Suprapubic skin (tissue), 4 donors: Measurements from ENCODE around the gene PON1. TPM values are rescaled to one million over a fixed set of nuclear protein-coding genes. Genes with fewer than 3 reads are reported as not detected.

Experiments used
- DNase-seq, 2 donors: peaks; one replicate each; pipeline ENCODE4 v3.0.0-alpha.2; 2019; ENCODE audit warnings: low spot score in 2 of 2
- H3K27ac ChIP-seq: fragments of 200-600 bp; sonication (generic); one replicate; pipeline ENCODE4 v1.5.1; 2019
- H3K27me3 ChIP-seq: fragments of 200-600 bp; sonication (generic); one replicate; pipeline ENCODE4 v1.5.1; 2019
- H3K36me3 ChIP-seq: fragments of 200-600 bp; sonication (generic); one replicate; pipeline ENCODE4 v1.5.1; 2019
- H3K4me1 ChIP-seq: fragments of 200-600 bp; sonication (generic); one replicate; pipeline ENCODE4 v1.5.1; 2019
- H3K4me3 ChIP-seq: fragments of 200-600 bp; sonication (generic); one replicate; pipeline ENCODE4 v1.5.1; 2019; ENCODE audit warnings: mild to moderate bottlenecking
- H3K9me3 ChIP-seq: fragments of 200-600 bp; sonication (generic); one replicate; pipeline ENCODE4 v1.5.1; 2019
- EP300 ChIP-seq: sonication (generic); formaldehyde crosslinking; IDR thresholded peaks from one replicate; pipeline ENCODE4 v1.6.1; 2017; ENCODE audit warnings: antibody characterized with exemption
- POLR2A ChIP-seq, 2 donors: fragments of 450-650 bp; IDR thresholded peaks; one replicate each; pipeline ENCODE4 v1.6.1; 2017; ENCODE audit warnings: antibody characterized with exemption in 2 of 2, mild to moderate bottlenecking in 2 of 2, moderate library complexity in 2 of 2
- POLR2AphosphoS5 ChIP-seq, 3 donors: sonication (generic); formaldehyde crosslinking; IDR thresholded peaks; one replicate each; pipeline ENCODE4 v1.6.1; 2017; ENCODE audit warnings: antibody characterized with exemption in 3 of 3
- WGBS: methylation state at CpG from one replicate; pipeline ENCODE4 v1.1.5; 2018; 5-methylcytosine and 5-hydroxymethylcytosine counted together
- total RNA-seq, 4 donors: library from RNA; depleted of rRNA; stranded (reverse); fragments of >200 nt; gene quantifications; one replicate each; pipeline ENCODE4 v1.1.0, GENCODE V29; 2016
- TF ChIP-seq, protein P1 (sequence below), 2 donors: fragments of 200-600 bp in 1 of 2; fragments of 450-650 bp in 1 of 2; sonication (generic) in 1 of 2; IDR thresholded peaks; one replicate each; pipeline ENCODE4 v1.5.1; 2016 to 2019; ENCODE audit warnings: antibody characterized with exemption in 2 of 2, mild to moderate bottlenecking in 1 of 2, moderate library complexity in 1 of 2

PON1 gene
- total RNA-seq, 4 donors from 2014 or later: 0.30 to 0.97 TPM; not detected in 2

DNA sequence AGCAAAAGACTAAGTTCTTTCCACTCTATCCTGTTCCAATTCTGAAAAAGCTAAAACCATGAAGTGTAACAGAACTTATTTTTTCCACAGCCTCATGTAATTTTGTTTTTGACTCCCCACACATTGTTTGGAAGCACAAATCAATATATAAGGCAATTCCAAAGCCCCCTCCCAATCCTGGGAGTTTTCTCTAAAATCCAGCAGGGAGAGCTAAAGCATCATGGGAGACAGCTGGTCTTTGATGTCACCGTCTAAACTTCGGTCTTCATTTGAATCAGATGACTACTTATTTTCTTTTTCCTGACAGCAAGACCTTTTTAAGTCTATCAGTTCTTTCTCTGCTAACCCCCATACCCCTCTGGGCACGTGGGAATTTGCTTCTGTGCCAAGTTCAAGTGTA is 33.3 kb upstream of the PON1 start:
- Histone ChIP-seq H3K4me3 (no peak overlapping the region), H3K27ac (no peak overlapping the region), H3K36me3 (no peaks in the 10 kb centered on the region), H3K4me1 (no peaks in the 10 kb centered on the region), H3K27me3 (no peaks in the 10 kb centered on the region), H3K9me3 (no peaks in the 10 kb centered on the region)
- no peak for DNase-seq
- WGBS: 26% methylated on average over 3 of the region's 3 CpGs
- TF ChIP-seq EP300: no peak
- TF ChIP-seq, protein P1, sequence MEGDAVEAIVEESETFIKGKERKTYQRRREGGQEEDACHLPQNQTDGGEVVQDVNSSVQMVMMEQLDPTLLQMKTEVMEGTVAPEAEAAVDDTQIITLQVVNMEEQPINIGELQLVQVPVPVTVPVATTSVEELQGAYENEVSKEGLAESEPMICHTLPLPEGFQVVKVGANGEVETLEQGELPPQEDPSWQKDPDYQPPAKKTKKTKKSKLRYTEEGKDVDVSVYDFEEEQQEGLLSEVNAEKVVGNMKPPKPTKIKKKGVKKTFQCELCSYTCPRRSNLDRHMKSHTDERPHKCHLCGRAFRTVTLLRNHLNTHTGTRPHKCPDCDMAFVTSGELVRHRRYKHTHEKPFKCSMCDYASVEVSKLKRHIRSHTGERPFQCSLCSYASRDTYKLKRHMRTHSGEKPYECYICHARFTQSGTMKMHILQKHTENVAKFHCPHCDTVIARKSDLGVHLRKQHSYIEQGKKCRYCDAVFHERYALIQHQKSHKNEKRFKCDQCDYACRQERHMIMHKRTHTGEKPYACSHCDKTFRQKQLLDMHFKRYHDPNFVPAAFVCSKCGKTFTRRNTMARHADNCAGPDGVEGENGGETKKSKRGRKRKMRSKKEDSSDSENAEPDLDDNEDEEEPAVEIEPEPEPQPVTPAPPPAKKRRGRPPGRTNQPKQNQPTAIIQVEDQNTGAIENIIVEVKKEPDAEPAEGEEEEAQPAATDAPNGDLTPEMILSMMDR (IDR thresholded peaks at IDR 0.05): no peak
- TF ChIP-seq POLR2A (IDR thresholded peaks at IDR 0.05): no peak
- no peak for TF ChIP-seq POLR2AphosphoS5 (IDR thresholded peaks at IDR 0.05)

DNA sequence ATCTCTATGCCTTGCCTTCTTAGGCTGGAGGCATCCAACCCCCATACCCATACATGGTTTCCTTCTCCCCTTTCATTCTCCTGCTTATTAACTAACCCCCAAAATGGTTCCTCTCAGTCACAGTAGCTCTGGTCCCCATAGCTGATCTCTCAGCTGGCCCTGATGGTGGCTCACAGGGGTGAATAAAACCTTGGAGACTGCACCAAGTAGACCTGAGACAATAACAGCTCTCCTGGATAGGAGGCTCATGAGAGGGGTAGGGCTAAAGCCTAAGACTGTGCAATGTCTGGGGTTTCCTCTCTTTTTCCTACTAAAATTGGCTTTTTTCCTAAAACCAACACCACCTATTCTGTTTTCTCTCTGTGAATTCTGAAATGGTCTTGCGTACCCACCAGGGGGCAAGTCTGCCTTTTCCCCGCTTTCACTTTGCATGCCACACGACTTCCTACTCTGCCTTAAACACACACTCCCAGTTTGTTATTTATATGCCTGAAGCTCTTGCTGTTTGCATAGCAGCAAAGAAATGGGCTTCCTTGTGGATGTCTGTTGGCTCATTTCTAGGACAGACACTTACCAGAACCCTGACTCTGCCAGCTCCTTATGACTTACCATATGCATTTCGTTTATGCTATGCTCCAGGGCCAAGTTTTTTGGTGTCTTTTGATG is 18.4 kb upstream of the PON1 start:
- no peaks in the 10 kb centered on the region for H3K4me1 ChIP-seq
- 63% methylated on average over 4 of the region's 4 CpGs for WGBS
- no peaks in the 10 kb centered on the region for H3K36me3 ChIP-seq
- H3K4me3 ChIP-seq: no peak overlapping the region
- no peak for DNase-seq
- TF ChIP-seq, protein P1 (IDR thresholded peaks at IDR 0.05): no peak
- no peak for TF ChIP-seq POLR2A (IDR thresholded peaks at IDR 0.05)
- no peak for TF ChIP-seq EP300
- no peak for TF ChIP-seq POLR2AphosphoS5 (IDR thresholded peaks at IDR 0.05)
- H3K9me3 ChIP-seq: no peaks in the 10 kb centered on the region
- H3K27me3 ChIP-seq: no peaks in the 10 kb centered on the region
- no peak overlapping the region for H3K27ac ChIP-seq

DNA sequence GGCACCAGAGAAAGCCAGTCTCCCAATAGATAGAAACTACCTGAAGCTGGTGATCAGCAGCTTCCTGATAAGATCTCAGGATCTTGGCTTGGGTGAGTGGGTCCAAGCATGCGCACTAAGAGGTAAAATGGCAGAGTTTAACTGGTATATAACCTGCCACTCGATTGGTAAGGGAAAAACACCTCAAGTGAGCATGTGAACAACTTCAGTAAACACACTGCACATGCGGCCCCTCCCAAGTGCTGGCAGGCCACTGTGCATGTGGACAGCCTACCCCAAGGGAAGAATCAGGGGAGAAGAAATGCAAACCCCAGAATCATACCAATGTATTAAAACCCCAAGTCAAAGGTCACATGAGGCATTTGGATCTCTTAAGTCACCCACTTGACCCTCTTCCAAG is 17.7 kb upstream of the PON1 start:
- no peak overlapping the region for H3K27ac ChIP-seq
- no peaks in the 10 kb centered on the region for H3K4me1 ChIP-seq
- H3K4me3 ChIP-seq: no peak overlapping the region
- H3K27me3 ChIP-seq: no peaks in the 10 kb centered on the region
- 84% methylated on average over 3 of the region's 3 CpGs for WGBS
- no peaks in the 10 kb centered on the region for H3K36me3 ChIP-seq
- TF ChIP-seq POLR2A (IDR thresholded peaks at IDR 0.05) (no peak), POLR2AphosphoS5 (IDR thresholded peaks at IDR 0.05) (no peak), EP300 (no peak)
- TF ChIP-seq, protein P1 (IDR thresholded peaks at IDR 0.05): no peak
- no peak for DNase-seq
- H3K9me3 ChIP-seq: no peaks in the 10 kb centered on the region

DNA sequence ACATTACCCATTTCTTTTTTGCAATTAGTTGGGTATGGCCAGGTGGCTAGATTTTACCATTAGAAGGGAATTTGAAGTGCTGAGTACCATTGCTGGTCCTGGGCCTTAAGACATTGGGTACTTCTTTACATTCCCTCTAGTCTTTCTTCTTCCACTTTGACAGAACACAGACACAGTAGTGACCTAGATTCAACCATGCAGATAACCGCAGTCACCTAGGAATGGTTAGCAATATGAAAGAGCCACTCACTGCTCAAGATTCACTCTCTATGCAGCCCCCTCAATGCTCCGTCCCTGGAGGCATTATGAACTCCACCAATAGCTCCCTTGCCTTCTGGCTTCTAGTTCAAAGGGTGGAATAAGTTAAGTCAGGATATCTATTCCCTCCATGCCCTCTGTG is 16.2 kb upstream of the PON1 start:
- Histone ChIP-seq H3K27ac (no peak overlapping the region), H3K9me3 (no peaks in the 10 kb centered on the region), H3K36me3 (no peaks in the 10 kb centered on the region), H3K4me1 (no peaks in the 10 kb centered on the region), H3K27me3 (no peaks in the 10 kb centered on the region), H3K4me3 (no peak overlapping the region)
- no peak for DNase-seq
- TF ChIP-seq POLR2AphosphoS5 (IDR thresholded peaks at IDR 0.05): no peak
- WGBS: 93% methylated on average over 2 of the region's 2 CpGs

DNA sequence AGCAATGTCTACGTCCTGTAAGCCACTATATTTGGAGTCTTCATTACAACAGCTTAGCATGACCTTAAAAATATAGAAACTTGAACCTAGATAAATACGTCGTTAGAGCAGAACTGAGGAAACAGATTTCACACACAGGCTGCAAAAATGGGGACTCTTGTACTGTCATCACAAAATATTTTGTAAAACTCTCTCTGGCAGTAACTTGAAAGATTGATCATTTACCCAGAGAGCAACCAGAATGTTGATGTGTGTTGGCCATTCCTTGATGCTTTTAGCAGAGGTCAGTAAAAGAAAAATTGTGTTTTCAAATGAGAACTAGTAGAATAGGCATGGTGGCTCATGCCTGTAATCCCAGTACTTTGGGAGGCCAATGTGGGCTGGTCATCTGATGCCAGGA is 14.5 kb upstream of the PON1 start:
- Histone ChIP-seq H3K9me3 (no peaks in the 10 kb centered on the region), H3K27me3 (no peaks in the 10 kb centered on the region), H3K4me3 (no peak overlapping the region), H3K27ac (no peak overlapping the region), H3K36me3 (no peaks in the 10 kb centered on the region), H3K4me1 (no peaks in the 10 kb centered on the region)
- WGBS: 91% methylated on average over 3 of the region's 3 CpGs
- TF ChIP-seq POLR2A (IDR thresholded peaks at IDR 0.05): no peak
- TF ChIP-seq POLR2AphosphoS5 (IDR thresholded peaks at IDR 0.05): no peak
- TF ChIP-seq EP300: no peak
- TF ChIP-seq, protein P1 (IDR thresholded peaks at IDR 0.05): no peak
- no peak for DNase-seq

DNA sequence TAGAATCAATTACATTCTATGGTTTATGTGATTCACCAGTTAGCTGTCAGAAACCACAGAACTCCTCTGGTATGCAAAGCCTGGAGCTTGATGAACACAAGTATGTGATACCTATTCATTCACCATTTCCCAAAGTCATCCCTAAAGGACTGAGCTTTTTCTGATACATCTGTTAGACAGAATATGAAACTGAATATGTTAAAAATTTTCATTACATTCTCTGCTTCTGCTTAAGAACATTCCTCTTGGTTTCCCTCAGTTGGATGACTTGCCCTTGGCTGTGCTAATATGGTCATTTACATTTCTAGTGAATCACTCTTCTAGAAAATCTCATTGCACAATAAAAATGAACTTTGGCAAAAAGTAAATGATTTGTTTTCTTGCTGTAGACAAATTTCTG is 10.8 kb upstream of the PON1 start:
- no peaks in the 10 kb centered on the region for H3K9me3 ChIP-seq
- H3K27ac ChIP-seq: no peak overlapping the region
- no peak for DNase-seq
- TF ChIP-seq POLR2AphosphoS5 (IDR thresholded peaks at IDR 0.05): no peak
- TF ChIP-seq, protein P1 (IDR thresholded peaks at IDR 0.05): no peak
- no peak for TF ChIP-seq POLR2A (IDR thresholded peaks at IDR 0.05)
- TF ChIP-seq EP300: no peak
- H3K4me3 ChIP-seq: no peak overlapping the region
- H3K4me1 ChIP-seq: no peaks in the 10 kb centered on the region
- no peaks in the 10 kb centered on the region for H3K27me3 ChIP-seq
- no peaks in the 10 kb centered on the region for H3K36me3 ChIP-seq
